ENCODE measurements around the gene SPAG5.
A peak's percentile ranks its signal among the peaks of the same experiment; 100 is the strongest.

GRCh38 chr17:28547623-28548416 is 51.0 kb downstream of the SPAG5 start:
- peak; percentile 99 for TF ChIP-seq CTCF (IDR thresholded peaks at IDR 0.05; ENCODE audit: insufficient read depth, low read length, poor library complexity, severe bottlenecking)
- TF ChIP-seq EZH2phosphoT487 (conservative IDR thresholded peaks at IDR 0.05; ENCODE audit: low read length), result no peak
